HepG2 (cell line): ENCODE measurements around the gene PRR19. TPM values are rescaled to one million over a fixed set of nuclear protein-coding genes. Genes with fewer than 3 reads are reported as not detected.
A peak's percentile ranks its signal among the peaks of the same experiment; 100 is the strongest.

Experiments
- ATAC-seq: fragments of 200-7000 bp; cut with Tn5 transposase; 3 replicates; pipeline ENCODE4 v1.9.1; 2020; ENCODE audit warnings: mild to moderate bottlenecking, moderate library complexity
- BruUV-seq: library from RNA; stranded (reverse); fragments of 400-500 nt; replicated peaks from 2 replicates; lab custom pipeline; 2021; lab: Mats Ljungman, UMichigan
- CTCF ChIA-PET: fragments of 300-600 bp; formaldehyde crosslinking; extraction: SDS; loops from one replicate; lab custom pipeline; 2021; ENCODE audit warnings: low total read pairs, inconsistent platforms, low intra/inter-chr PET ratio; lab: Yijun Ruan, JAX
- POLR2A ChIA-PET: fragments of 350-600 bp; sonication (Branson Sonifier 250); formaldehyde crosslinking; loops from one replicate; lab custom pipeline; 2020; ENCODE audit warnings: antibody characterized with exemption, inconsistent platforms; lab: Yijun Ruan, JAX
- DNase-seq: peaks from one replicate; pipeline ENCODE4 v3.0.0-alpha.2; 2015; ENCODE audit warnings: low spot score
- FAIRE-seq: peaks from 3 replicates; lab custom pipeline; 2011; peaks lifted over from hg19 to GRCh38; lab: Jason Lieb, UNC
- H2AFZ ChIP-seq: one replicate; pipeline ENCODE4 v1.6.1; 2011; ENCODE audit warnings: low read length, inconsistent platforms
- H3K27ac ChIP-seq: fragments of 300-600 bp; 3 replicates; pipeline ENCODE4 v1.8.0; 2011; ENCODE audit warnings: mixed run types, mild to moderate bottlenecking, mixed read lengths, low read length, inconsistent platforms; ENCODE audit not compliant: insufficient read depth; ENCODE audit errors: extremely low read length
- H3K27me3 ChIP-seq, 2 experiments: fragments of 200-600 bp in 1 of 2; 2 replicates in 1 of 2; 3 replicates in 1 of 2; pipeline versions ENCODE4 v1.6.0 to v1.8.0; 2011; ENCODE audit warnings: low read length in 2 of 2, mild to moderate bottlenecking in 2 of 2, moderate library complexity in 2 of 2, inconsistent platforms in 1 of 2; ENCODE audit not compliant: insufficient read depth in 2 of 2, control insufficient read depth in 1 of 2
- H3K36me3 ChIP-seq, 2 experiments: fragments of 200-600 bp in 1 of 2; replicated peaks in 1 of 2; 2 replicates in 1 of 2; 3 replicates in 1 of 2; pipeline versions ENCODE4 v1.5.1 to v1.8.0; 2011; ENCODE audit warnings: low read length in 2 of 2, inconsistent platforms in 1 of 2; ENCODE audit not compliant: insufficient read depth in 2 of 2, control insufficient read depth in 1 of 2
- H3K4me1 ChIP-seq: 2 replicates; pipeline ENCODE4 v1.5.1; 2012; ENCODE audit warnings: low read length, inconsistent platforms; ENCODE audit not compliant: insufficient read depth
- H3K4me2 ChIP-seq: 2 replicates; pipeline ENCODE4 v1.6.0; 2011; ENCODE audit warnings: low read depth, low read length, inconsistent platforms
- H3K4me3 ChIP-seq, 3 experiments: fragments of 200-600 bp in 1 of 3; sonication (generic), shearing (Covaris generic) in 1 of 3; replicated peaks in 1 of 3; 2 replicates each; pipeline ENCODE4 v1.5.1; 2011 to 2016; ENCODE audit warnings: low read length in 3 of 3, inconsistent platforms in 2 of 3, low read depth in 2 of 3, mild to moderate bottlenecking in 2 of 3, control low read depth in 1 of 3, mixed read lengths in 1 of 3; ENCODE audit not compliant: insufficient read depth in 1 of 3
- H3K79me2 ChIP-seq: one replicate; pipeline ENCODE4 v1.6.1; 2011; ENCODE audit warnings: low read length, inconsistent platforms; ENCODE audit not compliant: insufficient read depth
- H3K9ac ChIP-seq: 2 replicates; pipeline ENCODE4 v1.6.0; 2011; ENCODE audit warnings: mild to moderate bottlenecking, low read depth, low read length, inconsistent platforms; ENCODE audit not compliant: insufficient read depth
- H3K9me3 ChIP-seq: 2 replicates; pipeline ENCODE4 v1.5.1; 2012; ENCODE audit warnings: mild to moderate bottlenecking, low read length
- H4K20me1 ChIP-seq: 2 replicates; pipeline ENCODE4 v1.6.0; 2011; ENCODE audit warnings: inconsistent platforms, mild to moderate bottlenecking, low read length, moderate library complexity; ENCODE audit not compliant: insufficient read depth
- AFF4 ChIP-seq: sonication (generic); formaldehyde crosslinking; IDR thresholded peaks from 2 replicates; pipeline ENCODE4 v1.4.0; 2020; ENCODE audit warnings: missing genetic modification reagents
- AGO1 ChIP-seq: fragments of 200-400 bp; formaldehyde crosslinking; IDR thresholded peaks from 2 replicates; pipeline ENCODE4 v1.6.1; 2017; ENCODE audit warnings: mild to moderate bottlenecking, low read depth, low read length, moderate library complexity; ENCODE audit not compliant: poor library complexity, severe bottlenecking
- ATF7 ChIP-seq, 2 experiments: fragments of 450-650 bp in 1 of 2; sonication (generic) in 1 of 2; formaldehyde crosslinking in 1 of 2; IDR thresholded peaks; 2 replicates each; pipeline versions ENCODE4 v1.4.0 to v1.6.1; 2016 to 2020; ENCODE audit warnings: antibody characterized with exemption in 1 of 2, mild to moderate bottlenecking in 1 of 2, missing genetic modification reagents in 1 of 2
- BRF2 ChIP-seq: sonication (generic); formaldehyde crosslinking; IDR thresholded peaks from 2 replicates; pipeline ENCODE4 v1.8.1; 2022; ENCODE audit warnings: mild to moderate bottlenecking, missing genetic modification reagents
- ELF4 ChIP-seq: sonication (generic); formaldehyde crosslinking; IDR thresholded peaks from 2 replicates; pipeline ENCODE4 v1.5.0; 2020; ENCODE audit warnings: missing genetic modification reagents, mild to moderate bottlenecking, moderate library complexity, borderline replicate concordance
- KAT7 ChIP-seq: IDR thresholded peaks from 2 replicates; pipeline ENCODE4 v1.6.1; 2018; ENCODE audit warnings: borderline replicate concordance, missing compliant biosample characterization
- KLF16 ChIP-seq, 2 experiments: sonication (generic) in 1 of 2; formaldehyde crosslinking in 1 of 2; IDR thresholded peaks; 2 replicates each; pipeline versions ENCODE4 v1.6.1 to v1.8.0; 2016 to 2023; ENCODE audit warnings: missing genetic modification reagents in 2 of 2, missing compliant biosample characterization in 1 of 2
- MAFK ChIP-seq, 2 experiments: IDR thresholded peaks in 1 of 2; conservative IDR thresholded peaks in 1 of 2; 2 replicates each; pipeline ENCODE4 v1.6.1; 2011; ENCODE audit warnings: improper control_type of control experiment in 2 of 2, low read length in 2 of 2
- MXI1 ChIP-seq: IDR thresholded peaks from 3 replicates; pipeline ENCODE4 v1.6.1; 2012; ENCODE audit warnings: low read depth, low read length, inconsistent platforms, borderline replicate concordance
- PLRG1 ChIP-seq: fragments of 450-650 bp; conservative IDR thresholded peaks from 2 replicates; pipeline ENCODE4 v1.6.1; 2016
- RARA ChIP-seq: IDR thresholded peaks from 2 replicates; pipeline ENCODE4 v1.6.1; 2016; ENCODE audit warnings: missing genetic modification reagents, missing compliant biosample characterization
- TBP ChIP-seq: sonication (generic); formaldehyde crosslinking; IDR thresholded peaks from 2 replicates; pipeline ENCODE4 v1.5.0; 2020; ENCODE audit warnings: missing genetic modification reagents
- TERF1 ChIP-seq: sonication (generic); formaldehyde crosslinking; IDR thresholded peaks from 2 replicates; pipeline ENCODE4 v1.8.0; 2022; ENCODE audit warnings: mild to moderate bottlenecking, missing genetic modification reagents, moderate library complexity
- ZBTB20 ChIP-seq: sonication (generic); formaldehyde crosslinking; IDR thresholded peaks from 2 replicates; pipeline ENCODE4 v1.8.1; 2023; ENCODE audit warnings: missing genetic modification reagents, low read depth, mild to moderate bottlenecking, borderline replicate concordance
- ZNF496 ChIP-seq: sonication (generic); formaldehyde crosslinking; IDR thresholded peaks from 2 replicates; pipeline ENCODE4 v1.8.1; 2023; ENCODE audit warnings: mild to moderate bottlenecking, moderate library complexity, missing genetic modification reagents; ENCODE audit not compliant: insufficient replicate concordance
- ZNF746 ChIP-seq: sonication (generic); formaldehyde crosslinking; IDR thresholded peaks from 2 replicates; pipeline ENCODE4 v1.8.0; 2022; ENCODE audit warnings: mild to moderate bottlenecking, missing genetic modification reagents
- WGBS: methylation state at CpG from one replicate; pipeline ENCODE4 v1.1.6; 2017; ENCODE audit warnings: low lambda C conversion rate; 5-methylcytosine and 5-hydroxymethylcytosine counted together
- in situ Hi-C: cut with HindIII; loops from 2 replicates; pipeline ENCODE4 v1.10.0; 2017; ENCODE audit warnings: low pct_unique_long_range_greater_than_20kb; ENCODE audit not compliant: extremely low pct_ligation_motif_present
- intact Hi-C: fragments of 100-400 bp; cut with micrococcal nuclease; formaldehyde crosslinking; loops from one replicate; pipeline ENCODE4 v1.10.0; 2022; ENCODE audit not compliant: unreplicated experiment
- polyA plus RNA-seq, 8 experiments: library from polyadenylated mRNA; depleted of rRNA in 3 of 8; stranded (reverse) in 7 of 8; unstranded in 1 of 8; fragments of >200 nt; fragmentation: Illumina TruSeq in 4 of 8; extraction: Trizol in 4 of 8; gene quantifications; 2 replicates each; pipeline versions ENCODE4 v1.2.1 to v1.2.3, GENCODE V29; 2011 to 2016; ENCODE audit warnings: low read depth in 4 of 8, missing spikeins in 1 of 8, mixed read lengths in 1 of 8; ENCODE audit not compliant: insufficient read depth in 1 of 8
- total RNA-seq, 5 experiments: library from RNA; depleted of rRNA; stranded (reverse); fragments of >200 nt; fragmentation: Illumina TruSeq; extraction: Trizol; gene quantifications; 2 replicates each; pipeline ENCODE4 v1.2.3, GENCODE V29; 2016; ENCODE audit warnings: low read depth in 1 of 5
- TF ChIP-seq, protein P1 (sequence below): sonication (generic); formaldehyde crosslinking; IDR thresholded peaks from 2 replicates; pipeline ENCODE4 v1.4.0; 2020; ENCODE audit warnings: missing genetic modification reagents, borderline replicate concordance

PRR19 gene
- total and polyA plus RNA-seq, 2 of the 13 experiments (the other 11 are each of a cell fraction or from before 2014, with no cell fraction given), result 0.21 to 0.33 TPM

DNA sequence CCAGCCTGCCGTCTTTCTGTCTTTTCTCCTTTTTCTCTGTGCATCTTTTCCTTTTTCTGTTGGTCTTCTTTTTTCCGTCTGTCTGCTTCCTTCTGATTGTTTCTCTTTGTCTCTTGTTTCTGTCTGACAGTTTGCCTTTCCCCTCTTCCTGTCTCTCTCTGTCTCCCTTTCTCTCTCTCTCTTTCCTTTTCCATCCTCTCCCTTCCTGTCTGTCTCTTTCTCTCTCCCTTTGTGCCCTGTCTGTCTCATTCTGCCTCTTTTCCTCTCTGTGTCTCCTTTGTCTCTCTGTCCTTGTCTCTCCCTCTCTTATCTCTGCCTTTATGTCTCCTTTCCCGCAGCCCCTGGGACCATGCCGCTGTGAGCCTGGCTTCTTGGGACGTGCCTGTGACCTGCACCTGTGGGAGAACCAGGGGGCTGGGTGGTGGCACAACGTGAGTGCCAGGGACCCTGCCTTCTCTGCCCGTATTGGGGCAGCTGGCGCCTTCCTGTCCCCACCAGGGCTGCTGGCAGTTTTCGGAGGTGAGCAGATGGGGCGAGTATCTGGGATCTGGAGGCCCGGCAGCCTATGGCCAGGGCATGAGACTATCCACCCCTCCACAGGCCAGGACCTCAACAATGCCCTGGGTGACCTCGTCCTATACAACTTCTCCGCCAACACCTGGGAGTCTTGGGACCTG, 32.9 kb downstream of the PRR19 start:
- Histone ChIP-seq H3K27ac (no peak overlapping the region), H3K4me1 (peaks cover 12% of the 10 kb centered on the region), H3K9me3 (no peaks in the 10 kb centered on the region), H3K4me3 (no peak overlapping the region), H3K27me3 (no peaks in the 10 kb centered on the region), H3K36me3 (peaks cover 6 to 23% of the 10 kb centered on the region in 2 experiments; a peak in 4 of 5 replicates), H4K20me1 (no peaks in the 10 kb centered on the region), H3K4me2 (no peak overlapping the region), H2AFZ (no peak overlapping the region), H3K79me2 (peaks cover 3% of the 10 kb centered on the region), H3K9ac (no peak overlapping the region)
- WGBS, result 96% methylated on average over 10 of the region's 13 CpGs
- CTCF ChIA-PET, result no interaction called here
- in situ Hi-C loops (no loop called here), intact Hi-C loops (no loop called here)
- BruUV-seq, result no TSS peak
- no peak for FAIRE-seq
- no peak for ATAC-seq
- POLR2A ChIA-PET, result no interaction called here
- no peak for DNase-seq
- TF ChIP-seq ELF4 (CRISPR knock-in tag), result no peak
- TF ChIP-seq ZNF496 (CRISPR knock-in tag), result no peak
- no peak for TF ChIP-seq MXI1
- no peak for TF ChIP-seq RARA
- TF ChIP-seq, protein P1, sequence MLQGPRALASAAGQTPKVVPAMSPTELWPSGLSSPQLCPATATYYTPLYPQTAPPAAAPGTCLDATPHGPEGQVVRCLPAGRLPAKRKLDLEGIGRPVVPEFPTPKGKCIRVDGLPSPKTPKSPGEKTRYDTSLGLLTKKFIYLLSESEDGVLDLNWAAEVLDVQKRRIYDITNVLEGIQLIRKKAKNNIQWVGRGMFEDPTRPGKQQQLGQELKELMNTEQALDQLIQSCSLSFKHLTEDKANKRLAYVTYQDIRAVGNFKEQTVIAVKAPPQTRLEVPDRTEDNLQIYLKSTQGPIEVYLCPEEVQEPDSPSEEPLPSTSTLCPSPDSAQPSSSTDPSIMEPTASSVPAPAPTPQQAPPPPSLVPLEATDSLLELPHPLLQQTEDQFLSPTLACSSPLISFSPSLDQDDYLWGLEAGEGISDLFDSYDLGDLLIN (CRISPR knock-in tag), result no peak
- TF ChIP-seq PLRG1, result 0 out of 2 replicates have a peak, but pooled peaks have one; percentile 40
- no peak for TF ChIP-seq BRF2
- peak; percentile 15; the same call in 1 of the 2 replicates for TF ChIP-seq ATF7 (IDR thresholded peaks at IDR 0.05)
- no peak for TF ChIP-seq ATF7 (CRISPR knock-in tag; IDR thresholded peaks at IDR 0.05)
- TF ChIP-seq MAFK (conservative IDR thresholded peaks at IDR 0.05 in 1 of 2, IDR thresholded peaks at IDR 0.05 in 1 of 2; ENCODE audit: low read length in 2 of 2), result no peak
- no peak for TF ChIP-seq TERF1 (CRISPR knock-in tag)
- TF ChIP-seq AGO1, result no peak
- no peak for TF ChIP-seq AFF4 (CRISPR knock-in tag)
- no peak for TF ChIP-seq KLF16 (CRISPR knock-in tag; IDR thresholded peaks at IDR 0.05)
- no peak for TF ChIP-seq TBP (CRISPR knock-in tag)
- TF ChIP-seq ZNF746 (CRISPR knock-in tag), result no peak
- TF ChIP-seq KAT7 (CRISPR knock-in tag), result no peak
- TF ChIP-seq ZBTB20 (CRISPR knock-in tag), result no peak
